GM12872 (cell line): Measurements from ENCODE around the gene SGCD.

Experiments used
- TF ChIP-seq, protein P1 (sequence below): IDR thresholded peaks from 3 replicates; pipeline ENCODE4 v1.5.1; 2011; ENCODE audit warnings: low read depth, mild to moderate bottlenecking, low read length, moderate library complexity; ENCODE audit not compliant: insufficient read depth

Gene SGCD

DNA sequence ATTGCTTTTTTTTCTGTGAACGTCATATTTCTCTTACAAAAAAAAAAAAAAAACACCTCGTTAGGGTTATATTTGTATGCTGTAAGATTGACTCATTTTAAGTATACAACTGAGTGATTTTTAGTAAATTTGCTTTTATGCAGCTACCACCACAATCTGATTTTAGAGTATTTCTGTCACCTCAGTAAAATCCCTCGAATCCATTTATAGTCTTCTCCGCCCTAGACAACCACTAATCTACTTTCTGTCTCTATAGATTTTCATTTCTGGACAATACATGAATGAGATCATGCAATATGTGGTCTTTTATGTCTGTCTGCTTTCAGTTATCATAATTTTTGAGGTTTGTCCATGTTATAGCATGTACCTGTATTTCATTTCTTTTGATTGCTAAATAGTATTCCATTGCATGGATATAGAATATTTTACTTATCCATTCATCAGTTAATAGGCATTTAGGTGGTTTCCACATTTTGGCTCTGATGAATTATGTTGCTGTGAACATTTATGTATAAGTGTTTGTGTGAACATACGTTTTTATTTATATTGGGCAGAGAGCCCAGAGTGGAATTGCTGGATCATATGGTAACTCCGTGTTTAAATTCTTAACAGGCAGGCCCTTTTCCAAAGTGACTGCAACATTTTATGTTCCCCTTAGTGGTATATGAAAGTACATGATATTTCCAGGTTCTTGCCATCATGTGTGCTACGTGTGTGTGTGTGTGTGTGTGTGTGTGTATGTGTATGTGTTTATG is 171.4 kb downstream of the SGCD start:
- TF ChIP-seq, protein P1, sequence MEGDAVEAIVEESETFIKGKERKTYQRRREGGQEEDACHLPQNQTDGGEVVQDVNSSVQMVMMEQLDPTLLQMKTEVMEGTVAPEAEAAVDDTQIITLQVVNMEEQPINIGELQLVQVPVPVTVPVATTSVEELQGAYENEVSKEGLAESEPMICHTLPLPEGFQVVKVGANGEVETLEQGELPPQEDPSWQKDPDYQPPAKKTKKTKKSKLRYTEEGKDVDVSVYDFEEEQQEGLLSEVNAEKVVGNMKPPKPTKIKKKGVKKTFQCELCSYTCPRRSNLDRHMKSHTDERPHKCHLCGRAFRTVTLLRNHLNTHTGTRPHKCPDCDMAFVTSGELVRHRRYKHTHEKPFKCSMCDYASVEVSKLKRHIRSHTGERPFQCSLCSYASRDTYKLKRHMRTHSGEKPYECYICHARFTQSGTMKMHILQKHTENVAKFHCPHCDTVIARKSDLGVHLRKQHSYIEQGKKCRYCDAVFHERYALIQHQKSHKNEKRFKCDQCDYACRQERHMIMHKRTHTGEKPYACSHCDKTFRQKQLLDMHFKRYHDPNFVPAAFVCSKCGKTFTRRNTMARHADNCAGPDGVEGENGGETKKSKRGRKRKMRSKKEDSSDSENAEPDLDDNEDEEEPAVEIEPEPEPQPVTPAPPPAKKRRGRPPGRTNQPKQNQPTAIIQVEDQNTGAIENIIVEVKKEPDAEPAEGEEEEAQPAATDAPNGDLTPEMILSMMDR: no peak

DNA sequence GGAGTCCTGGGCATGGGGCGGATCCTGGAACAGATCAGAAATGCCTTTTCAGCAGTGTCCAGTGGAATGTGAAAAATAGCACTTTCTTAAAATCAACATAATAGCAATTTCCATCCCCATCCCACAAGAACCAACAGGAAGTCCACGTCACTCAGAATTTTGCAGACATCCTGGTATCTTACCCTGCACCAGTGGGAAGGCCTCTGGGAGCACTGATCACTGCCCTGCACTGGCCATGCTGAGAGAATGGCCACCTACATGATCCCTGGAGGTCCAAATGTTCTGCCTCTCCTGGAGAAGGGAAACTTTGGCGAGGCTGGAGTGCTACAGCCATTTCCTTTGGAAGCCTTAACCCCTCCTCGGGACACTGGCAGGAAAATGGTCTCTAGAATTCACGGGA is 173.8 kb downstream of the SGCD start:
- TF ChIP-seq, protein P1: no peak

DNA sequence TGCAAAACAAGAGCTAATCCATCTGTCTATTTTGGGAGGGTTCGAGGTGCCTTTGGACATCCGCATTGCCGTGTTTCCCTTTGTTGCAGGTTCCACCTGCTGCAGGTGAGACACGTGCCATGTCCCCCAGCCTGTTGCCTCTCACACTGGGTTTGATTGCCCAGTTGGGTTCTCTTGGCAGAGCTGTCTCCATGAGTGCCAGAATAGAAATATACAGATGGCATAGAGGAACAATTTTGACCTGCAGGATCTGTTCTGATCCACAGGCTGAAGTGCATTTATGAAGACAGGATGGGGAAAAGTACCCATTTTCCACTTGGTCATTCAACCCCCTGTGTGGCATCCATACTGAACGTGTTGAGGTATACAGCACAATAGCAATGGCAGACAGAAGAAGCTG is 178.1 kb downstream of the SGCD start:
- TF ChIP-seq, protein P1: no peak

DNA sequence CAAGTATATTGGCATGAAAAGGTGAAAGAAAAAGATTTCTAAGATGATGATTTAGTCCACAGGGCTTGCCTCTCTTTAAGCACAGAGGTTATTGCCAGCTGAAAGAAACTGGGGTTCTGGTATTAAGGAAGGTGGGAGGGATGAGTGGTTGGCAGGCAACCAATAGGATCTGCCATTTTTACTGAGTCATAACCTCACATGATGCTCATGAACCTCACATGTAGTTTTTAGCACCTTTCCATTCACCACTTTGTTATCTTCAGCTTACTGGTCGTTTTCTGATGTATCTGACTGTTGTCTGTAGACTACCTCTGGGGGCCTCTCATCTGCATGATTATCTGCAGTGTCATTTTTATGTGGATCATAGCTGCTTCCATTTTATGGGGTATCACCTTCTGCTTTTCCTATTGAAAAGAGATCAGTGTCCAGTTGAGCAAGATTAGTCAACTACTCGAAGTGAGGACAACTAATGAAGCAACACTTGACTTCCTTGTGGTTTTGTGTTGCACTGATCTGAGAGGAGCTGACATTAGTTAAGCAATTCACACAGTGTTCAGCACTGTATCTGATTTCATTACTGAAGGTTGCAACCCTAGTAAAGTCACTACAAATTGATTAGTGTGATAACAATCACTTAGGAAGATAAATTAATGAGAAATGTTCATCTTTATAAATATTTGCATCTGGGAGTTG is 186.3 kb downstream of the SGCD start:
- TF ChIP-seq, protein P1: no peak

DNA sequence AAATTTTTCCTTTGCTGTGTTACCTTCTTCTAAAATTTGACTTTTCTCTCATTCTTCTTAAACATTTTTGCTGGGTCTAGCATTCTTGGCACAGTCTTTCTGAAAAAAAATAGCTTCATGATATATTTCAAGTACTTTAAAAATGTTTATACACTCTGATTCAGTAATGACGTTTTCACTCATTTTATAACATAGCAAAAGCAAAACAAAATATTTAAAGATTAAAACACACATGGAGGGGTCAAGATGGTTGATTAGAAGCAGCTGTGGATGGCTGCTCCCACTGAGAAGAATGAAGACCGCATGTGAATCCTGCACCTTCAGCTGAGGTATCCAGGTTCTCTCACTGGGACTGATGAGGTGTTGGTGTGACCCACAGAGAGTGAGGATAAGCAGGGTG is 188.2 kb downstream of the SGCD start:
- TF ChIP-seq, protein P1: no peak

DNA sequence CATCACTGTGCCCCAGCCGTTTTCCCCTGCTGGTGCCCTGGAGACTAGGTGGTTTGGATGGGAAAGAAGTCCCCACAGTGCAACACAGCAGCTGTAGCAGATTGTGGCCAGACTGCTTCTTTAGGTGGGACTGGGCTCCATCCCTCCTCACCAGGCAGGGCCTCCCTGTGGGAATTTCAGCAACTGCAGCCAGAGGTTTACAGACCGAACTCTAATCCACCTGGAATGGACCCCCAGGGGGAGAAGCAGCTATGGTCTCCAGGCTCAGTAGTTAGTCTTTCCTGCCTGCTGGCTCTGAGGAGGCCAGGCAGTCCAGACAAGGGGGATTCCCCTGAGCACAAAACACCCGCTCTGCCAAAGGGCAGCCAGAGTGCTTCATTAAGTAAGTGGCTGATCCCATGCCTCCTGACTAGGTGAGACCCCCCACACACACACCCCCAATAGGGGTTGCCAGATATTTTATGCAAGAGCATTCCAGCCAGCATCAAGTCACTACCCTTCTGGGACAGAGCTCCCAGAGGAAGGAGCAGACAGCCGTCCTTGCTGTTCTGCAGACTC is 188.9 kb downstream of the SGCD start:
- TF ChIP-seq, protein P1: no peak

DNA sequence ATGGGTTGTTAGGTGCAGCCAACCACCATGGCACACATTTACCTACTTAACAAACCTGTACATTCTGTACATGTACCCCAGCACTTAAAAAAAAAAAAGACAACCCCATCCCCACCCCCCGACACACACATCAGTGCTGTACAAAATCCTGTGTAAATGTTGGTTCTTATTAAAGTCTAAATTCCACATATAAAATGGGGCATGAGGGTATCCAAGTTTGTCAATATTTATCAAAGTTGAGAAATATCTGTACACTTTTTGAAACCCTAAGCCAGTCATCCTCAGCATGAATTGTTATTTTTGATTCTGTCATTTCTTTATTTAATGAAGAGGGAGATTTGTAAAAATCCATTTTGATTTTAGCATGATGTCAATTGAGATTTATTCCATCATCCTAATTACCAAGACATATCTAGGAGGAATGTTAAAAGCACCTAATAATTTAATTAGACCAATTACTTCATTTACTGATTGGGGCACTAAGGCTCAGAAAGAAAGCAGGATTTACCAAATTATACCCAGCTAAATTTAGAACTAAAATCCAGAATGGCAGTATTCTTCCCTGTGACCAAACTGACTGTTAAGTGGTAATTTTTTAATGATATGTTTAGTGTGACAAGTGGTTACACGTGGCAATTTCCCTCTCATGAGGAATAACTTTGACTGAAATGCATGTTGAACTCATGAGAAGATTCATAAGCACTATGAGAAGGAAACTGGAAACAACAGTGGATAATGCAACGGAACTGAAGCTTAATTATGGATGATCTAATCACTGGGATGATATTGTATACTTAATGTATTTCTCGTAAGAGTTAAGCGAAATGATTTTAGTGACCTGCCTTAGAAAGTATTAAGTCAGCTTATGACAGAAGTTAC is 195.9 kb downstream of the SGCD start:
- TF ChIP-seq, protein P1: no peak
